H4 (cell line): ENCODE data around the gene RHBDF1. TPM values are rescaled to one million over a fixed set of nuclear protein-coding genes. Genes with fewer than 3 reads are reported as not detected.

Source experiments
- total RNA-seq: library from RNA; depleted of rRNA; stranded (reverse); fragments of >200 nt; shearing (Covaris generic); gene quantifications from 2 replicates; pipeline ENCODE4 v1.2.3, GENCODE V29; 2014; rRNA removed

The RHBDF1 gene
- total RNA-seq, 1 experiment from 2014 or later, result 12.4 TPM

Other genes starting within 250 kb of the RHBDF1 start
- gene POLR3K, start 19.0 kb downstream of the RHBDF1 start, total RNA-seq, result 8.3 and 12.5 TPM in 2 replicates
- gene SNRNP25, start 18.8 kb downstream of the RHBDF1 start, total RNA-seq, result 42.4 and 46.6 TPM in 2 replicates
- gene MPG, start 5.6 kb upstream of the RHBDF1 start, total RNA-seq, result 62.8 and 94.3 TPM in 2 replicates
- gene NPRL3, start 66.0 kb upstream of the RHBDF1 start, total RNA-seq, result 2.6 and 5.0 TPM in 2 replicates
- not detected in 2 replicates for gene HBZ, start 80.0 kb upstream of the RHBDF1 start, total RNA-seq
- not detected in 2 replicates for gene HBM, start 93.3 kb upstream of the RHBDF1 start, total RNA-seq
- 3.3 TPM in 1 of 2 replicates, not detected in the other for gene HBA2, start 100.2 kb upstream of the RHBDF1 start, total RNA-seq
- not detected in 2 replicates for gene HBA1, start 104.0 kb upstream of the RHBDF1 start, total RNA-seq
- gene HBQ1, start 107.8 kb upstream of the RHBDF1 start, total RNA-seq, result not detected in 2 replicates
- 39.6 and 44.7 TPM in 2 replicates for gene LUC7L, start 156.8 kb upstream of the RHBDF1 start, total RNA-seq
- 118 and 178 TPM in 2 replicates for gene FAM234A, start 162.2 kb upstream of the RHBDF1 start, total RNA-seq
- gene RGS11, start 203.3 kb upstream of the RHBDF1 start, total RNA-seq, result not detected in 2 replicates
- not detected in 2 replicates for gene ARHGDIG, start 208.0 kb upstream of the RHBDF1 start, total RNA-seq
- not detected in 2 replicates for gene PDIA2, start 210.5 kb upstream of the RHBDF1 start, total RNA-seq